Body of pancreas (tissue), 4 donors: Measurements from ENCODE around the gene SLC7A6. TPM values are rescaled to one million over a fixed set of nuclear protein-coding genes. Genes with fewer than 3 reads are reported as not detected.
A peak's percentile ranks its signal among the peaks of the same experiment; 100 is the strongest.

Experiments
- ATAC-seq: fragments of 150-250 bp; one replicate; pipeline ENCODE4 v1.9.1; 2016
- DNase-seq, 4 donors: peaks; one replicate each; pipeline ENCODE4 v3.0.0-alpha.2; 2019
- H3K27ac ChIP-seq, 4 donors: fragments of 200-600 bp; sonication (generic); 1 replicate in 3 of 4; 2 replicates in 1 of 4; pipeline versions ENCODE4 v1.5.1 to v1.6.1; 2016 to 2019; ENCODE audit warnings: mild to moderate bottlenecking in 1 of 4, mixed read lengths in 1 of 4, moderate library complexity in 1 of 4
- H3K27me3 ChIP-seq, 2 donors: fragments of 200-600 bp; sonication (generic); one replicate each; pipeline ENCODE4 v1.6.0; 2016; ENCODE audit warnings: mild to moderate bottlenecking in 1 of 2
- H3K36me3 ChIP-seq, 2 donors: fragments of 200-600 bp; sonication (generic); replicated peaks in 1 of 2; 2 replicates each; pipeline ENCODE4 v1.5.1; 2016; ENCODE audit warnings: low read depth in 2 of 2; ENCODE audit not compliant: insufficient read depth in 1 of 2
- H3K4me1 ChIP-seq: fragments of 200-600 bp; sonication (generic); one replicate; pipeline ENCODE4 v1.6.0; 2016
- H3K4me3 ChIP-seq, 2 donors: fragments of 200-600 bp; sonication (generic); 1 replicate in 1 of 2; 2 replicates in 1 of 2; pipeline ENCODE4 v1.5.1; 2016 to 2019
- H3K9me3 ChIP-seq, 3 donors: fragments of 200-600 bp; sonication (generic); 1 replicate in 2 of 3; 2 replicates in 1 of 3; pipeline ENCODE4 v1.5.1; 2016
- POLR2A ChIP-seq, 3 donors: fragments of 450-650 bp; IDR thresholded peaks; one replicate each; pipeline ENCODE4 v1.6.1; 2016; ENCODE audit warnings: antibody characterized with exemption in 3 of 3, mild to moderate bottlenecking in 2 of 3
- WGBS, 2 donors: methylation state at CpG; one replicate each; pipeline ENCODE4 v1.1.5; 2017; 5-methylcytosine and 5-hydroxymethylcytosine counted together
- intact Hi-C: fragments of 100-400 bp; cut with DNase I; formaldehyde crosslinking; loops from one replicate; pipeline ENCODE4 v1.15.1; 2023
- total RNA-seq, 2 donors: library from RNA; depleted of rRNA; stranded (reverse); fragments of >200 nt; gene quantifications; one replicate each; pipeline ENCODE4 v1.1.0, GENCODE V29; 2016
- TF ChIP-seq, protein P1 (sequence below), 7 experiments: fragments of 450-650 bp in 4 of 7; fragments of 200-600 bp in 3 of 7; sonication (generic) in 3 of 7; IDR thresholded peaks; one replicate each; pipeline ENCODE4 v1.5.1; 2016 to 2019; ENCODE audit warnings: antibody characterized with exemption in 7 of 7

Gene SLC7A6
- total RNA-seq, 2 donors from 2014 or later, result 10.9 to 23.4 TPM

DNA sequence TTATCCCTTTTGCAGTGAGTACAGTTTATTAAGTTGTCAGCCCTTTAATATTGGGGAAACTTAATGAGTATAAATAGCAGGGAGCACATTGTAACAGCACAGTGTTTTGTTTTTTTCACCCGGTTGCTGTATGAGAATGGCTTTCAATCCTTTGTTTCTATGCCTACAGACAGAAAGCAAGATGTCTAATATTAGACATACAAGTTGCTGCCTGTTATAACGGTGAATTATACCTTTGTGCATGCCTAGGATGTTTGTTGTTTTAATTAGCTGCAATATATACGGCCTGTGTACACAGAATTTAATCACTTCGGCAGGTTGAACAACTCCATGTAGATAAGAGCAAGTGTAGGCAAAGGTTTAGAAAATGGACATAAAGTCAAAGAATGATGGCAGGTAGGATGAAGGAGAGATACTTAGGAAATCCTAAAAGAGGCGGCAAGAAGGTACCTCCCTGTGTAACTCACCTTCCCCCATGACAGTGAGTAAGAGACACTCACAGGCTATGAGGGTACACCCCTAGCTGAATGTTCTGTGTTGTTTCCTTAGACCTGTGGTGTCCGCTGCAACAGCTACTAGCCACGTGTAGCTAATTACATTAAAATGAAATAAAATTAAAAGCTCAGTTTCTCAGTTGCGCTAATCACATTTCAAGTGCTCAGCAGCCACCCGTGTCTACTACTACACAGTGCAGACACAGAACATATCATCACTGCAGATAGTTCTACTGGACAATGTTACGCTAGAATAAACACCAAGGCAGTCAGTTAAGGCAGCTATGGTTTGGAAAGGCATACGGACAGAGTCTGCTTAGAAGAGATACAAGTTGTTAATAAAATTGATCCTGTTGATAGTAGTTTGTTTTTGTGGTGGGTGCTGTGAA lies 35.5 kb downstream of the SLC7A6 start:
- peaks cover 0 to 33% of the 10 kb centered on the region in 2 donors for H3K36me3 ChIP-seq
- H3K4me3 ChIP-seq, result no peak overlapping the region
- H3K9me3 ChIP-seq, result no peaks in the 10 kb centered on the region
- intact Hi-C loops, result no loop called here
- no peaks in the 10 kb centered on the region for H3K27me3 ChIP-seq
- no peak overlapping the region for H3K27ac ChIP-seq
- H3K4me1 ChIP-seq, result peaks cover 15% of the 10 kb centered on the region
- 71 to 75% methylated on average over 11 of the region's 11 CpGs for WGBS, 2 donors
- DNase-seq, result no peak
- no peak for TF ChIP-seq POLR2A (IDR thresholded peaks at IDR 0.05)
- TF ChIP-seq, protein P1, sequence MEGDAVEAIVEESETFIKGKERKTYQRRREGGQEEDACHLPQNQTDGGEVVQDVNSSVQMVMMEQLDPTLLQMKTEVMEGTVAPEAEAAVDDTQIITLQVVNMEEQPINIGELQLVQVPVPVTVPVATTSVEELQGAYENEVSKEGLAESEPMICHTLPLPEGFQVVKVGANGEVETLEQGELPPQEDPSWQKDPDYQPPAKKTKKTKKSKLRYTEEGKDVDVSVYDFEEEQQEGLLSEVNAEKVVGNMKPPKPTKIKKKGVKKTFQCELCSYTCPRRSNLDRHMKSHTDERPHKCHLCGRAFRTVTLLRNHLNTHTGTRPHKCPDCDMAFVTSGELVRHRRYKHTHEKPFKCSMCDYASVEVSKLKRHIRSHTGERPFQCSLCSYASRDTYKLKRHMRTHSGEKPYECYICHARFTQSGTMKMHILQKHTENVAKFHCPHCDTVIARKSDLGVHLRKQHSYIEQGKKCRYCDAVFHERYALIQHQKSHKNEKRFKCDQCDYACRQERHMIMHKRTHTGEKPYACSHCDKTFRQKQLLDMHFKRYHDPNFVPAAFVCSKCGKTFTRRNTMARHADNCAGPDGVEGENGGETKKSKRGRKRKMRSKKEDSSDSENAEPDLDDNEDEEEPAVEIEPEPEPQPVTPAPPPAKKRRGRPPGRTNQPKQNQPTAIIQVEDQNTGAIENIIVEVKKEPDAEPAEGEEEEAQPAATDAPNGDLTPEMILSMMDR (IDR thresholded peaks at IDR 0.05), result no peak
- no peak for ATAC-seq

DNA sequence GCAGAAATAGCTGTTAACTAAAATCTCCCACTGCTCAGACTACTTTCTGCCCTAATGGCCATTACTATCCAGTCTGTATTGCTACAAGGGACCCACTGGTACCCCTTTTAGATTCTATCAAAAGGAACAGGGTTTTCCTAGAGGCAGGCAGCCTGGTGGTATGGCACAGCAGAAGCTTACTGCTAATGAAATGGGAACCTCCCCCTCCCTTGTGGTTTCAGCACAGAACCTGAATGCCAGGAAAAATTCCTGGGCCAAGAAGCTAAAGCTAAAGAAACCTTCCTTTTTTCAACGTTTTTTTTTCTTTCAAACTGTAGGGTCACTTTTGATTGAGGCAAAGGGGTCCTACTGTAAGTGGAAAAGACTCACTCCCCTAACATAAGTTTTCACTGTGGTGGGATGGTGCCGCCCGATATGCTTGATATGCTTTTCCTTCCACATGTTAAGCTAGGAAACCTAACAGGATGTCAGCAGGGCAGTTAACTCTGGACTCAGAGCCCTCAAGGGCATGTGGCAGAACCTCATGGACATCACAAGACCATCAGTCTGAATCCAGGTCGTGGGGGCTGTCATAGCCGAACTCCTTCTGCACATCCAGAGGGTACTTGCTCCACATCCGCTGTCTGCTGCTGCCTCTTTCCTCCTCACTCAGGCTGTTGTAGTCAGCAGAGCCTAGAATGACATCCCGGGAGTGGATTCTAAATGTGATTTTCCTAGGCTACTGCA lies 36.6 kb downstream of the SLC7A6 start:
- H3K9me3 ChIP-seq, result no peaks in the 10 kb centered on the region
- no peak overlapping the region for H3K4me3 ChIP-seq
- 76 to 78% methylated on average over 7 of the region's 7 CpGs for WGBS, 2 donors
- intact Hi-C loops, result no loop called here
- no peaks in the 10 kb centered on the region for H3K27me3 ChIP-seq
- ATAC-seq, result no peak
- H3K4me1 ChIP-seq, result peaks cover 15% of the 10 kb centered on the region
- peaks cover 0 to 33% of the 10 kb centered on the region in 2 donors for H3K36me3 ChIP-seq
- no peak for TF ChIP-seq POLR2A (IDR thresholded peaks at IDR 0.05)
- TF ChIP-seq, protein P1 (IDR thresholded peaks at IDR 0.05), result no peak
- no peak for DNase-seq
- no peak overlapping the region for H3K27ac ChIP-seq

DNA sequence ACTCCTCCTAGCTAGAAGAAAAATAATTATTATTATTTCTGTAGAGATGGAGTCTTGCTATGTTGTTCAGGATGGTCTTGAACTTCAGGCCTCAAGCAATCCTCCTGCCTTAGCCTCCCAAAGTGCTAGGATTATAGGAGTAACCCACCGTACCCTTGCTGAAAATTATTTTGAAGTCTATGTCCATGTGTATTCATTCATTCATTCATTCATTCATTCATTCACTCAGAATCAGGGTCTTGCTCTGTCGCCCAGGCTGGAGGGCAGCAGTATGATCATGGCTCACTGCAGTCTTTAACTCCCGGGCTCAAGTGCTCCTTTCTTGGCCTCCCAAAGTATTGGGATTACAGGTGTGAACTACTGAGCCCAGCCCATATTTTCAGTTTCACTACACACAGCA lies 42.3 kb downstream of the SLC7A6 start:
- no peak for TF ChIP-seq POLR2A (IDR thresholded peaks at IDR 0.05)
- TF ChIP-seq, protein P1 (IDR thresholded peaks at IDR 0.05), result no peak

DNA sequence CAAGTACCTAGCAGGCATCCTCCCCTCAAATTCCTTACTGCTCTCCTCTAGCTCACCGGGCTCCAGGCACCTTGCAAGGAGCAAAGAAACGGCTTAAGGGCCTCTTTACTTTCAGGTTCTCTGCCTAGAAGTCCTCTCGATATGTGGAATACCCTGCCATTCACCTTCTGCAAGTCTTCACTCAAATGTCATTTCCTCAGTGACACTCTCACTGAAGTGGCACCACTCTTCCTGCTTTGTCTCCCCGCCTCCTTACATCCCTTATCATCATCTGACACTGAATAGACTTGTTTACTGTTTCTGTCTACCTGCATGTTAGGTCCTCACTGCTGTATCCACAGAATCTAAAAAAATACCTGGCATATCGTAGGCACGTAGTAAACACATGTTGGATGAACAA lies 45.5 kb downstream of the SLC7A6 start:
- intact Hi-C loops, result no loop called here
- Histone ChIP-seq H3K4me1 (peaks cover 24% of the 10 kb centered on the region), H3K4me3 (peak overlapping the region; percentile 46 to 84), H3K27ac (no peak overlapping the region), H3K36me3 (peaks cover 0 to 3% of the 10 kb centered on the region in 2 donors), H3K27me3 (no peaks in the 10 kb centered on the region), H3K9me3 (no peaks in the 10 kb centered on the region)
- WGBS, 2 donors, result 30 to 32% methylated on average over 6 of the region's 6 CpGs
- no peak for TF ChIP-seq POLR2A (IDR thresholded peaks at IDR 0.05)
- TF ChIP-seq, protein P1 (IDR thresholded peaks at IDR 0.05), result no peak
- DNase-seq (no peak), ATAC-seq (no peak)

More for the DNA sequence above, 42.3 kb downstream of the SLC7A6 start:
- H3K27ac ChIP-seq, result no peak overlapping the region
- H3K27me3 ChIP-seq, result no peaks in the 10 kb centered on the region
- H3K9me3 ChIP-seq, result no peaks in the 10 kb centered on the region
- intact Hi-C loops, result no loop called here
- no peak for ATAC-seq
- WGBS, 2 donors, result 93 to 98% methylated on average over 3 of the region's 3 CpGs
- no peak for DNase-seq
- no peak overlapping the region for H3K4me3 ChIP-seq
- peaks cover 0 to 20% of the 10 kb centered on the region in 2 donors for H3K36me3 ChIP-seq
- H3K4me1 ChIP-seq, result peaks cover 21% of the 10 kb centered on the region
